Ovary (tissue), 3 donors: Measurements from ENCODE around the gene LY6G6D.

ENCODE experiments used
- POLR2A ChIP-seq: fragments of 450-650 bp; IDR thresholded peaks from one replicate; pipeline ENCODE4 v1.6.1; 2017; ENCODE audit warnings: antibody characterized with exemption, mild to moderate bottlenecking, moderate library complexity
- TF ChIP-seq, protein P1 (sequence below), 3 donors: fragments of 450-650 bp in 2 of 3; fragments of 200-600 bp in 1 of 3; IDR thresholded peaks; one replicate each; pipeline versions ENCODE4 v1.5.1 to v1.8.0; 2016 to 2022; ENCODE audit warnings: antibody characterized with exemption in 3 of 3, mild to moderate bottlenecking in 1 of 3
- donor health status: DM: no; HTN: no; CAD: no.

GRCh38 chr6:31721351-31722020 lies 6.3 kb downstream of the LY6G6D start, which contains the start of gene LY6G6C:
- no peak for TF ChIP-seq POLR2A
- TF ChIP-seq, protein P1, sequence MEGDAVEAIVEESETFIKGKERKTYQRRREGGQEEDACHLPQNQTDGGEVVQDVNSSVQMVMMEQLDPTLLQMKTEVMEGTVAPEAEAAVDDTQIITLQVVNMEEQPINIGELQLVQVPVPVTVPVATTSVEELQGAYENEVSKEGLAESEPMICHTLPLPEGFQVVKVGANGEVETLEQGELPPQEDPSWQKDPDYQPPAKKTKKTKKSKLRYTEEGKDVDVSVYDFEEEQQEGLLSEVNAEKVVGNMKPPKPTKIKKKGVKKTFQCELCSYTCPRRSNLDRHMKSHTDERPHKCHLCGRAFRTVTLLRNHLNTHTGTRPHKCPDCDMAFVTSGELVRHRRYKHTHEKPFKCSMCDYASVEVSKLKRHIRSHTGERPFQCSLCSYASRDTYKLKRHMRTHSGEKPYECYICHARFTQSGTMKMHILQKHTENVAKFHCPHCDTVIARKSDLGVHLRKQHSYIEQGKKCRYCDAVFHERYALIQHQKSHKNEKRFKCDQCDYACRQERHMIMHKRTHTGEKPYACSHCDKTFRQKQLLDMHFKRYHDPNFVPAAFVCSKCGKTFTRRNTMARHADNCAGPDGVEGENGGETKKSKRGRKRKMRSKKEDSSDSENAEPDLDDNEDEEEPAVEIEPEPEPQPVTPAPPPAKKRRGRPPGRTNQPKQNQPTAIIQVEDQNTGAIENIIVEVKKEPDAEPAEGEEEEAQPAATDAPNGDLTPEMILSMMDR (IDR thresholded peaks at IDR 0.05), result no peak
